Common myeloid progenitor, CD34-positive (primary cell): ENCODE results near the gene DOCK3.

Experiments
- CTCF ChIA-PET: fragments of 350-600 bp; sonication (Branson Sonifier 250); formaldehyde crosslinking; loops from one replicate; lab custom pipeline; 2021; ENCODE audit warnings: antibody characterized with exemption; lab: Charles Lee
- POLR2A ChIA-PET: fragments of 350-600 bp; sonication (Branson Sonifier 250); formaldehyde crosslinking; loops from one replicate; lab custom pipeline; 2021; ENCODE audit warnings: antibody characterized with exemption; lab: Charles Lee
- DNase-seq, 3 donors: peaks; one replicate each; pipeline versions ENCODE4 v3.0.0 to v3.0.0-alpha.2; 2013
- H3K27ac ChIP-seq, 2 experiments: 1 replicate in 1 of 2; 2 replicates in 1 of 2; pipeline ENCODE4 v1.7.0; 2013; ENCODE audit warnings: inconsistent platforms in 2 of 2, low read length in 2 of 2, mild to moderate bottlenecking in 2 of 2, low read depth in 1 of 2, moderate library complexity in 1 of 2; ENCODE audit not compliant: severe bottlenecking in 2 of 2, insufficient read depth in 1 of 2, poor library complexity in 1 of 2
- H3K27me3 ChIP-seq, 5 experiments: replicated peaks in 2 of 5; 1 replicate in 3 of 5; 2 replicates in 2 of 5; pipeline versions ENCODE4 v1.6.1 to v1.7.0; 2013; ENCODE audit warnings: low read length in 4 of 5, mild to moderate bottlenecking in 2 of 5, moderate library complexity in 2 of 5, inconsistent platforms in 1 of 5; ENCODE audit not compliant: insufficient read depth in 5 of 5, control insufficient read depth in 4 of 5
- H3K36me3 ChIP-seq, 4 experiments: 1 replicate in 2 of 4; 2 replicates in 2 of 4; pipeline versions ENCODE4 v1.6.1 to v1.7.0; 2013; ENCODE audit warnings: low read length in 3 of 4, control low read depth in 1 of 4, mild to moderate bottlenecking in 1 of 4; ENCODE audit not compliant: control insufficient read depth in 4 of 4, insufficient read depth in 4 of 4
- H3K4me1 ChIP-seq, 4 experiments: 1 replicate in 3 of 4; 2 replicates in 1 of 4; pipeline versions ENCODE4 v1.6.1 to v1.7.1; 2013; ENCODE audit warnings: low read length in 3 of 4, mild to moderate bottlenecking in 3 of 4, control low read depth in 1 of 4, inconsistent platforms in 1 of 4, moderate library complexity in 1 of 4; ENCODE audit not compliant: control insufficient read depth in 4 of 4, insufficient read depth in 4 of 4; ENCODE audit errors: control extremely low read depth in 1 of 4
- H3K4me3 ChIP-seq, 7 experiments: 1 replicate in 4 of 7; 2 replicates in 3 of 7; pipeline versions ENCODE4 v1.5.1 to v1.7.0; 2013; ENCODE audit warnings: mild to moderate bottlenecking in 7 of 7, low read length in 6 of 7, moderate library complexity in 6 of 7, inconsistent platforms in 2 of 7, low read depth in 2 of 7, control low read depth in 1 of 7; ENCODE audit not compliant: insufficient read depth in 4 of 7, control insufficient read depth in 1 of 7; ENCODE audit errors: extremely low read depth in 1 of 7
- H3K9me3 ChIP-seq, 5 experiments: 1 replicate in 4 of 5; 2 replicates in 1 of 5; pipeline versions ENCODE4 v1.6.1 to v1.7.1; 2013; ENCODE audit warnings: low read length in 4 of 5, mild to moderate bottlenecking in 2 of 5, inconsistent platforms in 1 of 5, low read depth in 1 of 5, moderate library complexity in 1 of 5; ENCODE audit not compliant: control insufficient read depth in 4 of 5, insufficient read depth in 2 of 5; ENCODE audit errors: control extremely low read depth in 1 of 5
- WGBS: methylation state at CpG from one replicate; pipeline ENCODE4 v1.1.5; 2013; ENCODE audit not compliant: insufficient coverage; 5-methylcytosine and 5-hydroxymethylcytosine counted together

The DOCK3 gene

DNA sequence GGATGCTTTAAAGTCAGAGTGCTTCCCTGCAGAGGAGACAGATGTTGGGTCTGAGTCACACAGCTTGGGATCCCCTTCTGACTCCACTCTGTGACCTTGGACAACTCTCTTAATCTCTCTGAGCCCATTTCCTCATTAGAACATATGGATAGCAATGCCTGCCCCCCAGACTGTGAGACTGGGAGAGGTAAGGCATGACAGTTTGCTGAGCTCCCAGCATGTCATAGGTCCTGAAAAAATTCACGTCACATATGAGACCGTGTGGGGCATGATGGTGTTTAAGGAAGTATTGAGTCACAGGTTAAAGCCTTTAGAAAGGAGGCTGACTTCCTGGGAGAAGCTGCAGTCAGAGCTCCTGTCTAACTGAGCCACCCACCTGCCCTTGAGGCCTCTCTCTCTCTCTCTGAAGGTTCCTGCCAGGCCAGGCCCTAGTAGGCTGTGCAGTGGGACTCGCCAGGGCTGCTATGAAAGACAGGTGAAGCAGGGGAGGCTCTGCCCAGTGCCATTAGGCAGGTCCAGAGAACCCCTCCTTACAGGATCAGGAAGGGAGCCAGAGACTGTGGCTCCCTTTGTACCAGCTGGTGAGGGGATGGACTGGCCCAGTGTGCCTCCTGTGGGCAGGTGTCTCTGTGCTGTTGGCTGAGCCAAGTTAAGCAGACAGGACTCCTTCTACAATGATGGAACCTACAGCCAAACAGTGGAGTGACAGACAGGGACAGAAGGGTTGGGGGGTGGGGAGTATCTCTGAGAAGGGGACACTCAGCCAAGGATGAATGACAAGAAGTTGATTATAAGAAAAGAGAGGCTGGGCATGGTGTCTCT is 19.5 kb upstream of the DOCK3 start:
- H3K4me3 ChIP-seq, result no peak overlapping the region
- no peak overlapping the region for H3K27ac ChIP-seq
- H3K36me3 ChIP-seq, result peaks cover 0 to 8% (median 2%) of the 10 kb centered on the region in 4 experiments
- CTCF ChIA-PET, result interaction anchor here (0.7 to 6.6 kb wide), 7 partner anchors 9 to 664 kb away, joined by 3 to 101 read pairs (median 4); partner anchors contain the start of gene MAPKAPK3
- peaks cover 0 to 2% (median 0%) of the 10 kb centered on the region in 4 experiments for H3K4me1 ChIP-seq
- WGBS, result 62% methylated on average over 2 of the region's 3 CpGs
- no peaks in the 10 kb centered on the region for H3K9me3 ChIP-seq
- POLR2A ChIA-PET, result no interaction called here
- DNase-seq, result peak in 1 of 3 donors; percentile 13
- no peaks in the 10 kb centered on the region for H3K27me3 ChIP-seq

DNA sequence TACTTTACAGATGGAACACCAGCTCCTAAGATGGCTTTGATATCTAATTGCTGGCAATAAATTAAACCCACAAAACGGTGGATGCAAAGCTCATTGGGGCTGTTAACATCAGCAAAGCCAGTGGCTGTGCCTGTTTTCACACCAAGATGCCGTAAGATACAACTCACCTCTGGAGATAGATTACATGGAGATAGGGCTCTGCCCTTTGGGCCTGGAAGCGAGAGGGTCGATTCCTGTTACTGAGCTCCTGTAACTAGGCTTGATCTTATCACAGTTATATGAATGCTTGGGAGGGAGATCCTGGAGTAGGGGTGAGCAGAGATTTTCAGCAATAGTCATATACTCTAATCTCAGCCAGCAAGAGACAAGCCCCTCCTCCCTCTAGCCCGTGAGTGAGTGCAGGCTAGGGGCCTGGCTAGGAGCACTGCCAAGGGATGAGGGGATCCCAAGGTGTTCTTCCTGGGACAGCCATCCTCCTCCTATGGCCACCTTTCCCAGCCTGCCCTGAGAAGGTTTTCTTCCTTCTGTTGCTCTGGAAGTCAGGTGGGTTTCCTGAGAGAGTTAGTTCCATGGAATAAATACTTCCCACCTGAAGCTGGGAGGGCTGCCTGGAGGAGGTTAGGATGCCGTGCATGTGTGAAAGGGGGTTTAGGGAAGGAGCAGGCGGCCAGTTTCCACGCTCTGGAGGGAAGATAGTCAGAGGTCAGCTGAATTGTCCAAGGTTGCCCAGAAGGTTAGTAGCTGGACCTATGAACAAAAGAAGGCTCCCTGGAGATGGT is 18.1 kb upstream of the DOCK3 start:
- POLR2A ChIA-PET, result no interaction called here
- CTCF ChIA-PET, result interaction anchor here (0.9 to 1.9 kb wide), 4 partner anchors 18 to 42 kb away, joined by 3 to 6 read pairs (median 4); partner anchors contain the start of genes DOCK3 and MAPKAPK3

DNA sequence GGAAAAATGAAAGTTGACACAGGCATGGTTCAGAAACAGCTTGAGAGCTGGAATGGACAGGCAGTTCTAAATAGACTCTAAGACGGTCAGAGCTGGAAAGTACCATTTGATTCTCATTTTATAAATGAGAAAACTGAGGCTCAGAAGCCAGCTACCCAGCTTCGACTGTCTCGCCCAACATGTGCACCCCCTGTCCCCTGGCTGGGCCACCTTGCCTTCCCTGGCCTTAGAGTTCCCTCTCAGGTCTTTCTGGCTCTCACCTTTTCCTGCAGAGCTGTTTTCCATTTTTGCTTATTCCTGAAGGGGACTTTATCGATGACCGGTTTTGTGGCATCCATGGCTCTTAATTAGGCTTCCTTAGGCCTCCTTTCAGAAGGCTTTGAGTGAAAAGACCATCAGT is 17.3 kb upstream of the DOCK3 start:
- Histone ChIP-seq H3K36me3 (peaks cover 0 to 5% (median 0%) of the 10 kb centered on the region in 4 experiments), H3K27me3 (no peaks in the 10 kb centered on the region), H3K4me3 (no peak overlapping the region), H3K4me1 (no peaks in the 10 kb centered on the region), H3K9me3 (no peaks in the 10 kb centered on the region), H3K27ac (no peak overlapping the region)
- WGBS, result 92% methylated on average over 5 of the region's 5 CpGs
- no peak for DNase-seq
- ChIA-PET CTCF (interaction anchor here (0.9 to 1.9 kb wide), 2 partner anchors 18 to 41 kb away, joined by 3 to 6 read pairs; partner anchors contain the start of genes DOCK3 and MAPKAPK3), POLR2A (no interaction called here)

More for the DNA sequence above, 18.1 kb upstream of the DOCK3 start:
- Histone ChIP-seq H3K27me3 (no peaks in the 10 kb centered on the region), H3K36me3 (peaks cover 0 to 5% (median 0%) of the 10 kb centered on the region in 4 experiments), H3K4me1 (peaks cover 0 to 2% (median 0%) of the 10 kb centered on the region in 4 experiments), H3K27ac (no peak overlapping the region), H3K4me3 (no peak overlapping the region), H3K9me3 (no peaks in the 10 kb centered on the region)
- DNase-seq, result no peak
- WGBS, result 73% methylated on average over 7 of the region's 8 CpGs

DNA sequence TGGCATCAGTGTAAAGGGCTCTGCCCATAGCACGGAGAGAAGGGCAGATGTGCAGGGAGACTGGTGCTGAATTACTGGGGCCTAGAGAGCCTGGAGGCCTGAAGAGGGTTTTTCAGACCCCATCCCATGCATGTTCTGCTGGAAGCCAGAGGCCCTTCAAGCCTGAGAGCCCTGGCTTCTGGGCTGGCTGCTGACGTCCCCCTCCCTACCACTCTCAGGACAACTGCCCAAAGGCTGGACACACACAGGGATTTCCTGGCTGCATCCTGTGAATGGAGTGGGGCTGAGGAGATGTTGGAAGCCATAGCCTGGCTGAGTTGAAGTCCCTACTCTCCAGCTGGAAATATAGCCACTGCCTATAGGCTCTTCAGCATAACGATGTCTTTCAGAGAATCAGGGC is 16.9 kb upstream of the DOCK3 start:
- H3K9me3 ChIP-seq, result no peaks in the 10 kb centered on the region
- H3K4me1 ChIP-seq, result no peaks in the 10 kb centered on the region
- H3K27ac ChIP-seq, result no peak overlapping the region
- POLR2A ChIA-PET, result no interaction called here
- peaks cover 0 to 5% (median 0%) of the 10 kb centered on the region in 4 experiments for H3K36me3 ChIP-seq
- no peak overlapping the region for H3K4me3 ChIP-seq
- H3K27me3 ChIP-seq, result no peaks in the 10 kb centered on the region
- WGBS, result 100% methylated on average over 2 of the region's 3 CpGs
- CTCF ChIA-PET, result interaction anchor here (1.9 kb wide), 1 partner anchor 41 kb away, joined by 6 read pairs; the partner anchor contains the start of gene MAPKAPK3
- DNase-seq, result no peak

DNA sequence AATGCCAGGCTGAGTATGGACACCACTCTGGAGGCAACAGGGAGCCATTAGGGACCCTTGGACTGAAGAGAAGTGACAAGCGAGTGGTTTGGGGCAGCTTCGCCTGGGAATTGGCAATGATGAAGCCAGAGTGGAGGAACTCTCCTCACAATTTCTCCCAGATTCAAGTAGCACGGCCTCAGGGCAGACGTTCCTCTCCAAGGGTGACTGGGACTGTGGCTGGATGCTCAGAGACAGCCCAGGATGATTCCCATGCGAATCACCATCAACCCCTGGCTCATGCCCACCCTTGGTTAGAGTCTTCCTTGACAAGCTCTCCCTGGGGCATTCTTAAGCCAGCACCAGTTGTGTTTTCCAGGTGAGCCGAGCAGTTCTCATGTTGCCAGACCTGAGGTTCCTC is 16.3 kb upstream of the DOCK3 start:
- Histone ChIP-seq H3K36me3 (peaks cover 0 to 5% (median 0%) of the 10 kb centered on the region in 4 experiments), H3K27me3 (no peaks in the 10 kb centered on the region), H3K27ac (no peak overlapping the region), H3K4me3 (no peak overlapping the region), H3K4me1 (no peaks in the 10 kb centered on the region), H3K9me3 (no peaks in the 10 kb centered on the region)
- ChIA-PET POLR2A (no interaction called here), CTCF (no interaction called here)
- WGBS, result 90% methylated on average over 5 of the region's 6 CpGs
- no peak for DNase-seq

DNA sequence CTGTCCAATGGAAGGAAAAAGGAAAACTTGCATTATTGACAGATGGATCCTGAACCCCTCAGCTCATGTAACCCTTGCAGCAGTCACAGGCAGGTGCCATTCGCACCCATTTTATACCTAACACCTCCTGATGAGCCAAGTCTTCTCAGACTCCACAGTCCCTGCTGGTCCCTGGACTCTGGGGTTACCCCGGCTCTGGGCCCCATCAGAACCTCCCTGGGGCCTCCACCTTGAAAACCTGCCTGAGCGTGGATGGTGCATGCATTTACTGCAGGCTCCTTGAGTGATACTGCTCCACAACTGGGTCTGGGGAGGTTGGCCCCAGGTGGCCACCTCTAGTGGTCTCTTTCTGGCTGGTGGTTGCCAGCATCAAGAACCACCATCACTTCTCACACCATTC is 15.9 kb upstream of the DOCK3 start:
- ChIA-PET CTCF (no interaction called here), POLR2A (no interaction called here)
- Histone ChIP-seq H3K27me3 (no peaks in the 10 kb centered on the region), H3K9me3 (no peaks in the 10 kb centered on the region), H3K4me3 (no peak overlapping the region), H3K4me1 (no peaks in the 10 kb centered on the region), H3K36me3 (peaks cover 0 to 5% (median 0%) of the 10 kb centered on the region in 4 experiments), H3K27ac (no peak overlapping the region)
- WGBS, result 100% methylated on average over 3 of the region's 3 CpGs
- no peak for DNase-seq
